Adipocyte (in vitro differentiated cells): Measurements from ENCODE around the gene OVCA2.

Experiments used
- DNase-seq: peaks from one replicate; pipeline ENCODE4 v3.0.0-alpha.2; 2015; ENCODE audit warnings: low read depth
- H3K27me3 ChIP-seq: replicated peaks from 2 replicates; pipeline ENCODE4 v1.7.0; 2013; ENCODE audit warnings: mild to moderate bottlenecking, low read length, moderate library complexity; ENCODE audit not compliant: control insufficient read depth, insufficient read depth
- H3K36me3 ChIP-seq: 2 replicates; pipeline ENCODE4 v1.7.0; 2013; ENCODE audit warnings: low read length, mild to moderate bottlenecking, moderate library complexity; ENCODE audit not compliant: control insufficient read depth, insufficient read depth, severe bottlenecking
- H3K4me1 ChIP-seq: 2 replicates; pipeline ENCODE4 v1.7.0; 2013; ENCODE audit warnings: mild to moderate bottlenecking, low read length, moderate library complexity; ENCODE audit not compliant: control insufficient read depth, insufficient read depth
- H3K4me3 ChIP-seq: 2 replicates; pipeline ENCODE4 v1.7.0; 2013; ENCODE audit warnings: mild to moderate bottlenecking, low read length, moderate library complexity
- H3K9ac ChIP-seq: 2 replicates; pipeline ENCODE4 v1.7.0; 2013; ENCODE audit warnings: mild to moderate bottlenecking, low read length, moderate library complexity
- H3K9me3 ChIP-seq: 2 replicates; pipeline ENCODE4 v1.7.0; 2013; ENCODE audit warnings: mild to moderate bottlenecking, low read length, moderate library complexity; ENCODE audit not compliant: control insufficient read depth

OVCA2 gene

GRCh38 chr17:2057760-2058585 is 16.2 kb downstream of the OVCA2 start:
- Histone ChIP-seq H3K9me3 (no peaks in the 10 kb centered on the region), H3K36me3 (no peaks in the 10 kb centered on the region), H3K4me1 (peaks cover 36% of the 10 kb centered on the region), H3K27me3 (no peaks in the 10 kb centered on the region), H3K9ac (peak overlapping the region; percentile 91), H3K4me3 (peak overlapping the region; percentile 67)
- no peak for DNase-seq

- H3K9me3 ChIP-seq: no peaks in the 10 kb centered on the region
- no peak for DNase-seq
- H3K9ac ChIP-seq: peak overlapping the region; percentile 91
- no peaks in the 10 kb centered on the region for H3K27me3 ChIP-seq
- peak overlapping the region; percentile 67 for H3K4me3 ChIP-seq
- H3K4me1 ChIP-seq: peaks cover 45% of the 10 kb centered on the region
- no peaks in the 10 kb centered on the region for H3K36me3 ChIP-seq
Observed at GRCh38 chr17:2058586-2059546, 17.0 kb downstream of the OVCA2 start.

GRCh38 chr17:2059547-2060384 is 17.9 kb downstream of the OVCA2 start:
- Histone ChIP-seq H3K4me3 (peak overlapping the region; percentile 1), H3K9me3 (no peaks in the 10 kb centered on the region), H3K36me3 (no peaks in the 10 kb centered on the region), H3K9ac (peak overlapping the region; percentile 91), H3K27me3 (no peaks in the 10 kb centered on the region), H3K4me1 (peaks cover 54% of the 10 kb centered on the region)
- DNase-seq: no peak

GRCh38 chr17:2060385-2060658 is 18.5 kb downstream of the OVCA2 start:
- Histone ChIP-seq H3K4me1 (peaks cover 60% of the 10 kb centered on the region), H3K36me3 (no peaks in the 10 kb centered on the region), H3K27me3 (no peaks in the 10 kb centered on the region), H3K9me3 (no peaks in the 10 kb centered on the region), H3K9ac (peak overlapping the region; percentile 91), H3K4me3 (no peak overlapping the region)
- DNase-seq: no peak

- Histone ChIP-seq H3K27me3 (no peaks in the 10 kb centered on the region), H3K4me1 (peaks cover 65% of the 10 kb centered on the region), H3K36me3 (no peaks in the 10 kb centered on the region), H3K4me3 (no peak overlapping the region), H3K9me3 (no peaks in the 10 kb centered on the region), H3K9ac (peak overlapping the region; percentile 91)
- no peak for DNase-seq
Observed at GRCh38 chr17:2060681-2061440, 19.0 kb downstream of the OVCA2 start.

- no peak for DNase-seq
- H3K4me3 ChIP-seq: no peak overlapping the region
- H3K27me3 ChIP-seq: no peaks in the 10 kb centered on the region
- H3K4me1 ChIP-seq: peaks cover 70% of the 10 kb centered on the region
- no peaks in the 10 kb centered on the region for H3K9me3 ChIP-seq
- peak overlapping the region; percentile 91 for H3K9ac ChIP-seq
- no peaks in the 10 kb centered on the region for H3K36me3 ChIP-seq
Observed at GRCh38 chr17:2061441-2061958, 19.7 kb downstream of the OVCA2 start.

GRCh38 chr17:2062571-2063183 is 20.9 kb downstream of the OVCA2 start:
- Histone ChIP-seq H3K27me3 (no peaks in the 10 kb centered on the region), H3K36me3 (no peaks in the 10 kb centered on the region), H3K9me3 (no peaks in the 10 kb centered on the region), H3K4me3 (peak overlapping the region; percentile 27), H3K4me1 (peaks cover 82% of the 10 kb centered on the region), H3K9ac (peak overlapping the region; percentile 91)
- no peak for DNase-seq

- no peaks in the 10 kb centered on the region for H3K9me3 ChIP-seq
- H3K4me1 ChIP-seq: peaks cover 90% of the 10 kb centered on the region
- no peaks in the 10 kb centered on the region for H3K27me3 ChIP-seq
- DNase-seq: no peak
- H3K9ac ChIP-seq: peak overlapping the region; percentile 91
- H3K36me3 ChIP-seq: no peaks in the 10 kb centered on the region
- H3K4me3 ChIP-seq: peak overlapping the region; percentile 27
Observed at GRCh38 chr17:2063261-2064146, 21.7 kb downstream of the OVCA2 start.

GRCh38 chr17:2064147-2064489 is 22.3 kb downstream of the OVCA2 start:
- no peaks in the 10 kb centered on the region for H3K36me3 ChIP-seq

More at GRCh38 chr17:2064147-2064489, 22.3 kb downstream of the OVCA2 start:
- DNase-seq: no peak
- H3K9ac ChIP-seq: peak overlapping the region; percentile 91
- H3K4me3 ChIP-seq: no peak overlapping the region
- H3K9me3 ChIP-seq: no peaks in the 10 kb centered on the region
- H3K4me1 ChIP-seq: peaks cover 96% of the 10 kb centered on the region
- H3K27me3 ChIP-seq: no peaks in the 10 kb centered on the region
